GM21786 (cell line): ENCODE measurements around the gene SLC44A3.

Experiments used
- ATAC-seq: cut with Tn5 transposase; IDR thresholded peaks from one replicate; pipeline ENCODE4 v1.9.1; 2021; ENCODE audit not compliant: unreplicated experiment

Gene SLC44A3

GRCh38 chr1:94871031-94871430 lies 50.9 kb downstream of the SLC44A3 start:
- no peak for ATAC-seq

- no peak for ATAC-seq
Measured at GRCh38 chr1:94872771-94873495, 52.8 kb downstream of the SLC44A3 start.

GRCh38 chr1:94873520-94874351 lies 53.6 kb downstream of the SLC44A3 start:
- ATAC-seq, result peak; percentile 46

- no peak for ATAC-seq
Measured at GRCh38 chr1:94874423-94874822, 54.3 kb downstream of the SLC44A3 start.

- no peak for ATAC-seq
Measured at GRCh38 chr1:94875794-94876193, 55.6 kb downstream of the SLC44A3 start.

GRCh38 chr1:94876362-94876761 lies 56.2 kb downstream of the SLC44A3 start:
- no peak for ATAC-seq

GRCh38 chr1:94878329-94878728 lies 58.2 kb downstream of the SLC44A3 start:
- no peak for ATAC-seq

GRCh38 chr1:94883691-94884090 lies 63.5 kb downstream of the SLC44A3 start:
- ATAC-seq, result no peak

- no peak for ATAC-seq
Measured at GRCh38 chr1:94884106-94884505, 63.9 kb downstream of the SLC44A3 start.

GRCh38 chr1:94884507-94884906 lies 64.3 kb downstream of the SLC44A3 start:
- ATAC-seq, result no peak

- no peak for ATAC-seq
Measured at GRCh38 chr1:94886361-94886760, 66.2 kb downstream of the SLC44A3 start.

GRCh38 chr1:94887106-94887505 lies 66.9 kb downstream of the SLC44A3 start:
- no peak for ATAC-seq

GRCh38 chr1:94887603-94888171 lies 67.5 kb downstream of the SLC44A3 start:
- no peak for ATAC-seq

- ATAC-seq, result no peak
Measured at GRCh38 chr1:94888201-94888600, 68.0 kb downstream of the SLC44A3 start.

- no peak for ATAC-seq
Measured at GRCh38 chr1:94892604-94893254, 72.6 kb downstream of the SLC44A3 start.

GRCh38 chr1:94894630-94895029 lies 74.5 kb downstream of the SLC44A3 start:
- no peak for ATAC-seq

GRCh38 chr1:94895518-94895917 lies 75.4 kb downstream of the SLC44A3 start:
- ATAC-seq, result no peak

GRCh38 chr1:94898491-94899385 lies 78.6 kb downstream of the SLC44A3 start:
- ATAC-seq, result no peak

- no peak for ATAC-seq
Measured at GRCh38 chr1:94899756-94900155, 79.6 kb downstream of the SLC44A3 start.

- ATAC-seq, result no peak
Measured at GRCh38 chr1:94901841-94902240, 81.7 kb downstream of the SLC44A3 start.
